Fibroblast of lung (primary cell): Measurements from ENCODE around the gene BTN2A1.

Experiments
- EZH2 ChIP-seq: IDR thresholded peaks from 2 replicates; pipeline ENCODE4 v1.5.1; 2012; ENCODE audit warnings: low read length, control low read depth, mild to moderate bottlenecking; ENCODE audit errors: missing control alignments
- TF ChIP-seq, protein P1 (sequence below), 2 donors: IDR thresholded peaks in 1 of 2; conservative IDR thresholded peaks in 1 of 2; 1 replicate in 1 of 2; 2 replicates in 1 of 2; pipeline ENCODE4 v1.5.1; 2011 to 2012; ENCODE audit warnings: low read length in 2 of 2, control low read depth in 1 of 2, inconsistent platforms in 1 of 2, low read depth in 1 of 2, mild to moderate bottlenecking in 1 of 2

DNA sequence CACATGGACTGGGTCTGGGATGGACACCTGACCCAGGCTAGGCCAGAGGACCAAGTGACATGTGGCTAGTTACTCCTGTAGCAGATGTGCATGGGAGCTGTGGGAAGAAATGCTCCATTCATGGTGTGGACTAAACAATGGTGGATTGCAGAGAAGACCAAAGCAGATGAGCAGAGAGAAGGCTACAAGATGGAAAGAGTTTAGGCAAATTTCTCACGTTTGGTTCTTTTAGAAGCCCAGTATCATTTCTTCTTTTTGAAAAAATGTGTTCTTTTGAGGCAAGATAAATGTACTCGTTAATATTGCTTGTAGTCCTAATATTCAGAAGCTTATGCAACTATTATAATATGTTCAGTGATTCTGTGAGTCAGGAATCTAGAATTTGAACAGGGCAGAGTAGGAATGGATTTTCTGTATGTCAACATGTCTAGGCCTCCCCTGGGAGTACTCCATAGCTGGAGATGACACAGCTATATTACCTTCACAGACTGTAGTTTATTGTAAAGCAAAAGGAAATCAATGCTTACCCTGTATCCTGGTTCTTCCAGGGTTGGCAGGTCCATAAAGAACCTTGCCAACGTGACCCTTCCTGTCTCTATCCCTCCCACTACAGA, 2.3 kb upstream of the BTN2A1 start:
- TF ChIP-seq, protein P1, sequence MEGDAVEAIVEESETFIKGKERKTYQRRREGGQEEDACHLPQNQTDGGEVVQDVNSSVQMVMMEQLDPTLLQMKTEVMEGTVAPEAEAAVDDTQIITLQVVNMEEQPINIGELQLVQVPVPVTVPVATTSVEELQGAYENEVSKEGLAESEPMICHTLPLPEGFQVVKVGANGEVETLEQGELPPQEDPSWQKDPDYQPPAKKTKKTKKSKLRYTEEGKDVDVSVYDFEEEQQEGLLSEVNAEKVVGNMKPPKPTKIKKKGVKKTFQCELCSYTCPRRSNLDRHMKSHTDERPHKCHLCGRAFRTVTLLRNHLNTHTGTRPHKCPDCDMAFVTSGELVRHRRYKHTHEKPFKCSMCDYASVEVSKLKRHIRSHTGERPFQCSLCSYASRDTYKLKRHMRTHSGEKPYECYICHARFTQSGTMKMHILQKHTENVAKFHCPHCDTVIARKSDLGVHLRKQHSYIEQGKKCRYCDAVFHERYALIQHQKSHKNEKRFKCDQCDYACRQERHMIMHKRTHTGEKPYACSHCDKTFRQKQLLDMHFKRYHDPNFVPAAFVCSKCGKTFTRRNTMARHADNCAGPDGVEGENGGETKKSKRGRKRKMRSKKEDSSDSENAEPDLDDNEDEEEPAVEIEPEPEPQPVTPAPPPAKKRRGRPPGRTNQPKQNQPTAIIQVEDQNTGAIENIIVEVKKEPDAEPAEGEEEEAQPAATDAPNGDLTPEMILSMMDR (conservative IDR thresholded peaks at IDR 0.05 in 1 of 2, IDR thresholded peaks at IDR 0.05 in 1 of 2; ENCODE audit: low read depth in 1 of 2, low read length in 2 of 2) = no peak
- TF ChIP-seq EZH2 = no peak
